Measurements from ENCODE around the gene ETAA1. TPM values are rescaled to one million over a fixed set of nuclear protein-coding genes. Genes with fewer than 3 reads are reported as not detected.
A peak's percentile ranks its signal among the peaks of the same experiment; 100 is the strongest.

Gene ETAA1
- total and polyA plus RNA-seq, 2 experiments from 2014 or later = 9.2 to 16.0 TPM

- Histone ChIP-seq H4K20me1 (ENCODE audit: insufficient read depth) (no peaks in the 10 kb centered on the region), H3K4me3 (no peak overlapping the region), H3F3A (ENCODE audit: insufficient read depth) (no peaks in the 10 kb centered on the region), H3K36me3 (ENCODE audit: low read depth) (no peaks in the 10 kb centered on the region), H2AFZ (no peak overlapping the region), H3K27me3 (replicated peaks; ENCODE audit: insufficient read depth) (no peaks in the 10 kb centered on the region), H3K27ac (no peak overlapping the region), H3K79me2 (ENCODE audit: insufficient read depth) (no peaks in the 10 kb centered on the region), H3K9me3 (ENCODE audit: low read depth) (no peaks in the 10 kb centered on the region), H3K9ac (no peak overlapping the region), H3K4me1 (ENCODE audit: insufficient read depth) (no peaks in the 10 kb centered on the region), H3K4me2 (ENCODE audit: unreplicated experiment) (no peak overlapping the region), H3K9me2 (ENCODE audit: insufficient read depth) (no peaks in the 10 kb centered on the region)
- WGBS, 2 experiments (ENCODE audit: low coverage in 1 of 2, low lambda C conversion rate in 2 of 2, missing lambda C conversion rate in 2 of 2) = 81 to 94% methylated on average over 1 of the region's 1 CpG
- TF ChIP-seq EZH2phosphoT487 (IDR thresholded peaks at IDR 0.05; ENCODE audit: insufficient read depth, low read depth) = no peak
- no peak for TF ChIP-seq EZH2 (IDR thresholded peaks at IDR 0.05; ENCODE audit: insufficient read depth, poor library complexity, severe bottlenecking)
- DNase-seq = no peak
- in situ Hi-C loops (cut with MboI) = no loop called here
Measured at GRCh38 chr2:67378555-67378954, 18.6 kb upstream of the ETAA1 start.

DNA sequence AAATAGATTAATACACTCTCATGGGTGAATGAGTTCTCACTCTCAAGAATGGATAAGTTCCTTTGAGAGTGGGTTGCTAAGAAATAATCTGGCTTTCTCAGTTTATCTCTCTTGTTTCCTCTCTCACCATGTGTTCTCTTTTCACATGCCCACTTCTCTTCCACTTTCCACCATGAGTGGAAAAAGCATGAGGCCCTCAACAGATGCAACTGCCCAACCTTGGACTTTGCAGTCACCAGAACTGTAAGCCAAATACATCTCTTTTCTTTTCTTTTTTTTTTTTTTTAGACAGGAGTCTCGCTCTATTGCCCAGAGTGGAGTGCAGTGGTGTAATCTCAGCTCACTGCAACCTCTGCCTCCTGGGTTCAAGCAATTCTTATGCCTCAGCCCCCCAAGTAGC, 18.1 kb upstream of the ETAA1 start:
- no peaks in the 10 kb centered on the region for H3K9me2 ChIP-seq (ENCODE audit: insufficient read depth)
- in situ Hi-C loops (cut with MboI) = no loop called here
- H3K9ac ChIP-seq = no peak overlapping the region
- TF ChIP-seq EZH2 (IDR thresholded peaks at IDR 0.05; ENCODE audit: insufficient read depth, poor library complexity, severe bottlenecking) = no peak
- no peak for TF ChIP-seq EZH2phosphoT487 (IDR thresholded peaks at IDR 0.05; ENCODE audit: insufficient read depth, low read depth)
- H3K27ac ChIP-seq = no peak overlapping the region
- H3K4me2 ChIP-seq (ENCODE audit: unreplicated experiment) = no peak overlapping the region
- no peak overlapping the region for H2AFZ ChIP-seq
- no peaks in the 10 kb centered on the region for H3K79me2 ChIP-seq (ENCODE audit: insufficient read depth)
- H3K27me3 ChIP-seq (replicated peaks; ENCODE audit: insufficient read depth) = no peaks in the 10 kb centered on the region
- no peaks in the 10 kb centered on the region for H3F3A ChIP-seq (ENCODE audit: insufficient read depth)
- H3K36me3 ChIP-seq (ENCODE audit: low read depth) = no peaks in the 10 kb centered on the region
- 88 to 89% methylated on average over 1 of the region's 1 CpG for WGBS, 2 experiments (ENCODE audit: low coverage in 1 of 2, low lambda C conversion rate in 2 of 2, missing lambda C conversion rate in 2 of 2)
- H3K4me1 ChIP-seq (ENCODE audit: insufficient read depth) = no peaks in the 10 kb centered on the region
- no peaks in the 10 kb centered on the region for H3K9me3 ChIP-seq (ENCODE audit: low read depth)
- H4K20me1 ChIP-seq (ENCODE audit: insufficient read depth) = no peaks in the 10 kb centered on the region
- H3K4me3 ChIP-seq = no peak overlapping the region
- no peak for DNase-seq

GRCh38 chr2:67384123-67384822, 12.9 kb upstream of the ETAA1 start:
- WGBS, 2 experiments (ENCODE audit: low coverage in 1 of 2, low lambda C conversion rate in 2 of 2, missing lambda C conversion rate in 2 of 2) = 91 to 92% methylated on average over 3 of the region's 3 CpGs
- in situ Hi-C loops (cut with MboI) = no loop called here

DNA sequence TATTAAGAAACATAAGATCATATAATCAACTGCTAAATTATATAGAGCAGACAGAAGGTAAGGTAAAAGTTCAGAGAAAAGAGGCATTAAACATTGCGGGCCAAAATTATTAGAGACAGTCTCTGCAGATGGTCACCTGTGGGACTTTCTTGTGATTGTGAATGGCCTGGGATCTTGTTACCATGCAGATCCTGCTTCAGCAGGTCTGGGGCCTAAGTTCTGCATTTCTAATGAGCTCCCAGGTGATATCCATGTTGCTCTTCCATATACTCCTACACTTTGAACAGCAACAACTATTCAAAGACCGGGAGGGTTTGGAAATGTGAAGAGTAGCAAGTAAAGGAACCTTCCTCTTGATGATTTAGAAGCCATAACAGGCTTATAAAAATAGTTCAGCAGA, 8.5 kb upstream of the ETAA1 start:
- H3K27ac ChIP-seq = peak overlapping the region; percentile 53
- WGBS, 2 experiments (ENCODE audit: low coverage in 1 of 2, low lambda C conversion rate in 2 of 2, missing lambda C conversion rate in 2 of 2) = 97 to 98% methylated on average over 2 of the region's 2 CpGs

More at GRCh38 chr2:67384123-67384822, 12.9 kb upstream of the ETAA1 start:
- H2AFZ ChIP-seq = no peak overlapping the region
- no peaks in the 10 kb centered on the region for H4K20me1 ChIP-seq (ENCODE audit: insufficient read depth)
- DNase-seq = no peak
- H3K79me2 ChIP-seq (ENCODE audit: insufficient read depth) = no peaks in the 10 kb centered on the region
- no peaks in the 10 kb centered on the region for H3K27me3 ChIP-seq (replicated peaks; ENCODE audit: insufficient read depth)
- H3K9ac ChIP-seq = no peak overlapping the region
- H3K27ac ChIP-seq = no peak overlapping the region
- H3K9me3 ChIP-seq (ENCODE audit: low read depth) = no peaks in the 10 kb centered on the region
- no peaks in the 10 kb centered on the region for H3K36me3 ChIP-seq (ENCODE audit: low read depth)
- TF ChIP-seq EZH2phosphoT487 (IDR thresholded peaks at IDR 0.05; ENCODE audit: insufficient read depth, low read depth) (no peak), EZH2 (IDR thresholded peaks at IDR 0.05; ENCODE audit: insufficient read depth, poor library complexity, severe bottlenecking) (no peak)
- H3K9me2 ChIP-seq (ENCODE audit: insufficient read depth) = no peaks in the 10 kb centered on the region
- no peak overlapping the region for H3K4me3 ChIP-seq
- H3K4me1 ChIP-seq (ENCODE audit: insufficient read depth) = peaks cover 9% of the 10 kb centered on the region
- no peak overlapping the region for H3K4me2 ChIP-seq (ENCODE audit: unreplicated experiment)
- H3F3A ChIP-seq (ENCODE audit: insufficient read depth) = peaks cover 8% of the 10 kb centered on the region

More for the DNA sequence above, 8.5 kb upstream of the ETAA1 start:
- Histone ChIP-seq H3K4me3 (no peak overlapping the region), H3K79me2 (ENCODE audit: insufficient read depth) (no peaks in the 10 kb centered on the region), H4K20me1 (ENCODE audit: insufficient read depth) (no peaks in the 10 kb centered on the region), H3K27me3 (replicated peaks; ENCODE audit: insufficient read depth) (no peaks in the 10 kb centered on the region), H3K4me1 (ENCODE audit: insufficient read depth) (peaks cover 35% of the 10 kb centered on the region), H2AFZ (peak overlapping the region; percentile 76), H3K4me2 (ENCODE audit: unreplicated experiment) (peak overlapping the region; percentile 70), H3K9me3 (ENCODE audit: low read depth) (no peaks in the 10 kb centered on the region), H3K36me3 (ENCODE audit: low read depth) (no peaks in the 10 kb centered on the region), H3K9me2 (ENCODE audit: insufficient read depth) (no peaks in the 10 kb centered on the region), H3K9ac (no peak overlapping the region), H3F3A (ENCODE audit: insufficient read depth) (peaks cover 23% of the 10 kb centered on the region)
- TF ChIP-seq EZH2 (IDR thresholded peaks at IDR 0.05; ENCODE audit: insufficient read depth, poor library complexity, severe bottlenecking) (no peak), EZH2phosphoT487 (IDR thresholded peaks at IDR 0.05; ENCODE audit: insufficient read depth, low read depth) (no peak)
- in situ Hi-C loops (cut with MboI) = no loop called here
- DNase-seq = no peak

Measured in GM23248 (cell line).